H9 (cell line): ENCODE results near the gene ADAD2. TPM values are rescaled to one million over a fixed set of nuclear protein-coding genes. Genes with fewer than 3 reads are reported as not detected.

ENCODE experiments used
- DNase-seq: peaks from one replicate; pipeline ENCODE4 v3.0.0-alpha.2; 2017
- H2AFZ ChIP-seq: one replicate; pipeline ENCODE4 v1.6.1; 2013; ENCODE audit warnings: mild to moderate bottlenecking, low read length, control low read depth, moderate library complexity
- H2AK5ac ChIP-seq: 2 replicates; pipeline ENCODE4 v1.6.1; 2013; ENCODE audit warnings: low read length, control low read depth, mixed read lengths; ENCODE audit not compliant: insufficient read length
- H2BK120ac ChIP-seq: one replicate; pipeline ENCODE4 v1.6.1; 2013; ENCODE audit warnings: low read depth, mild to moderate bottlenecking, low read length, control low read depth, inconsistent platforms; ENCODE audit not compliant: poor library complexity, severe bottlenecking
- H2BK12ac ChIP-seq: 2 replicates; pipeline ENCODE4 v1.6.1; 2013; ENCODE audit warnings: low read length, control low read depth, mixed read lengths, low read depth; ENCODE audit not compliant: insufficient read length
- H2BK15ac ChIP-seq: 2 replicates; pipeline ENCODE4 v1.6.1; 2013; ENCODE audit warnings: low read depth, low read length, control low read depth
- H2BK20ac ChIP-seq: one replicate; pipeline ENCODE4 v1.6.1; 2013; ENCODE audit warnings: low read depth, mild to moderate bottlenecking, low read length, control low read depth, inconsistent platforms; ENCODE audit not compliant: poor library complexity, severe bottlenecking
- H2BK5ac ChIP-seq: 2 replicates; pipeline ENCODE4 v1.6.1; 2013; ENCODE audit warnings: low read length, control low read depth, mixed read lengths; ENCODE audit not compliant: insufficient read length
- H3K14ac ChIP-seq: 2 replicates; pipeline ENCODE4 v1.6.1; 2013; ENCODE audit warnings: low read length, control low read depth; ENCODE audit not compliant: insufficient read depth
- H3K18ac ChIP-seq: 2 replicates; pipeline ENCODE4 v1.6.1; 2013; ENCODE audit warnings: low read depth, mild to moderate bottlenecking, mixed read lengths, low read length, control low read depth; ENCODE audit not compliant: insufficient read length
- H3K23ac ChIP-seq: 2 replicates; pipeline ENCODE4 v1.6.1; 2013; ENCODE audit warnings: low read length, control low read depth, mixed read lengths, low read depth; ENCODE audit not compliant: insufficient read length
- H3K23me2 ChIP-seq: 2 replicates; pipeline ENCODE4 v1.6.1; 2013; ENCODE audit warnings: low read depth, mild to moderate bottlenecking, mixed read lengths, low read length, control low read depth; ENCODE audit not compliant: insufficient read length, poor library complexity, severe bottlenecking
- H3K27ac ChIP-seq: 2 replicates; pipeline ENCODE4 v1.5.1; 2013; ENCODE audit warnings: low read length, control low read depth, mixed read lengths, low read depth; ENCODE audit not compliant: insufficient read length
- H3K27me3 ChIP-seq: 2 replicates; pipeline ENCODE4 v1.6.1; 2013; ENCODE audit warnings: low read length, control low read depth, inconsistent platforms; ENCODE audit not compliant: insufficient read depth
- H3K4ac ChIP-seq: 2 replicates; pipeline ENCODE4 v1.6.1; 2013; ENCODE audit warnings: low read depth, mild to moderate bottlenecking, control low read depth, inconsistent platforms, low read length, moderate library complexity
- H3K4me1 ChIP-seq: 2 replicates; pipeline ENCODE4 v1.6.1; 2013; ENCODE audit warnings: low read length, control low read depth, inconsistent platforms; ENCODE audit not compliant: insufficient read depth
- H3K4me2 ChIP-seq: 2 replicates; pipeline ENCODE4 v1.6.1; 2013; ENCODE audit warnings: low read length, control low read depth, mixed read lengths; ENCODE audit not compliant: insufficient read length, insufficient read depth
- H3K56ac ChIP-seq: 2 replicates; pipeline ENCODE4 v1.6.1; 2013; ENCODE audit warnings: low read depth, mild to moderate bottlenecking, mixed read lengths, low read length, control low read depth; ENCODE audit not compliant: insufficient read length
- H3K79me1 ChIP-seq: 2 replicates; pipeline ENCODE4 v1.6.1; 2013; ENCODE audit warnings: low read depth, mild to moderate bottlenecking, moderate library complexity, low read length, control low read depth, inconsistent platforms; ENCODE audit not compliant: insufficient read depth, poor library complexity, severe bottlenecking
- H3K79me2 ChIP-seq: 2 replicates; pipeline ENCODE4 v1.6.1; 2013; ENCODE audit warnings: low read length, control low read depth, inconsistent platforms; ENCODE audit not compliant: insufficient read depth
- H3K9ac ChIP-seq: 2 replicates; pipeline ENCODE4 v1.6.1; 2013; ENCODE audit warnings: low read length, control low read depth, mixed read lengths; ENCODE audit not compliant: insufficient read length; ENCODE audit errors: extremely low read depth
- H3K9me3 ChIP-seq: one replicate; pipeline ENCODE4 v1.6.1; 2013; ENCODE audit warnings: low read depth, low read length, inconsistent platforms; ENCODE audit not compliant: control insufficient read depth
- H3T11ph ChIP-seq: one replicate; pipeline ENCODE4 v1.6.1; 2013; ENCODE audit warnings: mild to moderate bottlenecking, low read length, control low read depth, inconsistent platforms
- H4K20me1 ChIP-seq: one replicate; pipeline ENCODE4 v1.6.1; 2013; ENCODE audit not compliant: control insufficient read depth, insufficient read length, insufficient read depth
- H4K5ac ChIP-seq: 2 replicates; pipeline ENCODE4 v1.6.1; 2013; ENCODE audit warnings: low read depth, mild to moderate bottlenecking, mixed read lengths, low read length, control low read depth; ENCODE audit not compliant: insufficient read length
- H4K8ac ChIP-seq: replicated peaks from 2 replicates; pipeline ENCODE4 v1.6.1; 2013; ENCODE audit warnings: low read length, control low read depth, mixed read lengths, low read depth; ENCODE audit not compliant: insufficient read length
- H4K91ac ChIP-seq: 2 replicates; pipeline ENCODE4 v1.6.1; 2013; ENCODE audit warnings: low read depth, mild to moderate bottlenecking, moderate library complexity, mixed read lengths, low read length, control low read depth; ENCODE audit not compliant: insufficient read length
- H3K27ac Mint-ChIP-seq, 3 experiments: 2 replicates in 2 of 3; 3 replicates in 1 of 3; pipeline ENCODE4 v1.8.0; 2020 to 2021; ENCODE audit warnings: mixed read lengths in 3 of 3, mild to moderate bottlenecking in 1 of 3, moderate library complexity in 1 of 3
- H3K27me3 Mint-ChIP-seq: 2 replicates; pipeline ENCODE4 v1.8.0; 2021; ENCODE audit warnings: low read depth, mild to moderate bottlenecking, moderate library complexity, mixed read lengths
- H3K36me3 Mint-ChIP-seq, 3 experiments: 2 replicates in 2 of 3; 3 replicates in 1 of 3; pipeline ENCODE4 v1.8.0; 2020 to 2021; ENCODE audit warnings: low read depth in 3 of 3, mixed read lengths in 3 of 3; ENCODE audit not compliant: insufficient read depth in 1 of 3
- H3K4me1 Mint-ChIP-seq, 2 experiments: 2 replicates each; pipeline ENCODE4 v1.8.0; 2020; ENCODE audit warnings: mixed read lengths in 2 of 2
- H3K4me3 Mint-ChIP-seq, 2 experiments: 2 replicates in 1 of 2; 3 replicates in 1 of 2; pipeline ENCODE4 v1.8.0; 2020 to 2021; ENCODE audit warnings: mild to moderate bottlenecking in 2 of 2, mixed read lengths in 2 of 2, moderate library complexity in 1 of 2
- H3K9me3 Mint-ChIP-seq, 2 experiments: 2 replicates in 1 of 2; 3 replicates in 1 of 2; pipeline ENCODE4 v1.8.0; 2020; ENCODE audit warnings: mild to moderate bottlenecking in 2 of 2, mixed read lengths in 2 of 2, moderate library complexity in 1 of 2
- WGBS: extraction: QIAGEN DNeasy Blood & Tissue Kit; methylation state at CpG from one replicate; pipeline ENCODE4 v1.1.7; 2013; ENCODE audit warnings: missing lambda C conversion rate, low lambda C conversion rate, mixed read lengths; ENCODE audit not compliant: insufficient read length; ENCODE audit errors: extremely low coverage; 5-methylcytosine and 5-hydroxymethylcytosine counted together
- total RNA-seq: library from RNA; stranded (reverse); gene quantifications from 2 replicates; pipeline ENCODE4 v1.2.1, GENCODE V29; 2021
- TF ChIP-seq, protein P1 (sequence below): fragments of 200-600 bp; sonication (generic); conservative IDR thresholded peaks from 3 replicates; pipeline ENCODE4 v1.8.0; 2021; ENCODE audit warnings: antibody characterized with exemption, mild to moderate bottlenecking

Gene ADAD2
- total RNA-seq, 1 experiment from 2014 or later, result 1.0 TPM

DNA sequence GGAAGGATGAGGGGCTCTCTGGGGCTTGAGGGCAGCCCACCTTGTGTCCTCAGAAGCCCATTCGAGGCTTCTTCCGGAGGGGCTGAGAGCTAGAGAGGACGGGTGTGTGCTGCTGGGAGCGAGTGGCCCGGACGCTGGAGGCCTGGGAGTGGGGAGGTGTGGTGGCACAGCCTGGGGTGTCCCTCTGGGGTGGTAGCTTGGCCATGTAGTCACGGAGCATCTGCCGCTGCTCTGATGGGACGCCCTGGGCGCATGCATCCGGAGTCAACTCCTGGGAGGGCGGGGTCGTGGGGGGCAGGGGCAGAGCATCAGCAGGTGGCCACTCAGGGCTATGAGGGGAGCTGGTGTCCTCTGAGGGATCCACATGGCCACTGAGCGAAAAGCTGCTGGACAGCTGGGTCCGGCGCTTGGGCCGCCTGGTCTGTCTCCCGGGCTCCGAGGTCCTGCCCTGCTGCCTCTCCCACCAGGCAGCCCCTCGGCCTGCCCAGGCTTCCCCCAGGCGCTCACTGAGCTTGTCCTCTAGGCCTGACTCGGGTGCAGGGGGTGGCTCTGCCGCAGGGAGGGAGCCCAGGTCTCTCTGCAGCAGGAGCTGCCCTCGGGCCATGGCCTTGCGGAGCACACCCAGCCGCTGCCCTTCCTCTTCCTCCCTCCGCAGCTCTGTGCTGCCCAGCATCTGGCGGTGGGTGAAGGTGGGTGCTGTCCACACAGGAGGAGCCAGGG, 11.9 kb upstream of the ADAD2 start:
- Mint-ChIP-seq H3K27me3 (peaks cover 3% of the 10 kb centered on the region; the same call in 1 of the 2 replicates), H3K27ac (no peak overlapping the region; a peak in 2 of 7 replicates), H3K36me3 (peaks cover 10 to 52% (median 46%) of the 10 kb centered on the region in 3 experiments; a peak in 6 of 7 replicates), H3K9me3 (no peaks in the 10 kb centered on the region), H3K4me1 (peaks cover 4 to 5% of the 10 kb centered on the region in 2 experiments), H3K4me3 (no peak overlapping the region)
- H3K27ac ChIP-seq, result no peak overlapping the region
- WGBS, result no CpG with 5 or more reads among the region's 28 CpGs
- no peak overlapping the region for H2BK12ac ChIP-seq
- H4K5ac ChIP-seq, result no peak overlapping the region
- H3K27me3 ChIP-seq, result no peaks in the 10 kb centered on the region
- no peak overlapping the region for H3K9ac ChIP-seq
- no peak overlapping the region for H3K4me2 ChIP-seq
- no peak overlapping the region for H3K23ac ChIP-seq
- H3K14ac ChIP-seq, result no peak overlapping the region
- no peaks in the 10 kb centered on the region for H3K9me3 ChIP-seq
- H2AFZ ChIP-seq, result no peak overlapping the region
- no peak overlapping the region for H2BK15ac ChIP-seq
- no peak overlapping the region for H2AK5ac ChIP-seq
- H3K56ac ChIP-seq, result no peak overlapping the region
- no peak overlapping the region for H3K4ac ChIP-seq
- H3K79me2 ChIP-seq, result no peaks in the 10 kb centered on the region
- no peak for DNase-seq
- no peaks in the 10 kb centered on the region for H3K23me2 ChIP-seq
- no peak overlapping the region for H4K91ac ChIP-seq
- no peak overlapping the region for H3K18ac ChIP-seq
- no peak overlapping the region for H2BK120ac ChIP-seq
- TF ChIP-seq, protein P1, sequence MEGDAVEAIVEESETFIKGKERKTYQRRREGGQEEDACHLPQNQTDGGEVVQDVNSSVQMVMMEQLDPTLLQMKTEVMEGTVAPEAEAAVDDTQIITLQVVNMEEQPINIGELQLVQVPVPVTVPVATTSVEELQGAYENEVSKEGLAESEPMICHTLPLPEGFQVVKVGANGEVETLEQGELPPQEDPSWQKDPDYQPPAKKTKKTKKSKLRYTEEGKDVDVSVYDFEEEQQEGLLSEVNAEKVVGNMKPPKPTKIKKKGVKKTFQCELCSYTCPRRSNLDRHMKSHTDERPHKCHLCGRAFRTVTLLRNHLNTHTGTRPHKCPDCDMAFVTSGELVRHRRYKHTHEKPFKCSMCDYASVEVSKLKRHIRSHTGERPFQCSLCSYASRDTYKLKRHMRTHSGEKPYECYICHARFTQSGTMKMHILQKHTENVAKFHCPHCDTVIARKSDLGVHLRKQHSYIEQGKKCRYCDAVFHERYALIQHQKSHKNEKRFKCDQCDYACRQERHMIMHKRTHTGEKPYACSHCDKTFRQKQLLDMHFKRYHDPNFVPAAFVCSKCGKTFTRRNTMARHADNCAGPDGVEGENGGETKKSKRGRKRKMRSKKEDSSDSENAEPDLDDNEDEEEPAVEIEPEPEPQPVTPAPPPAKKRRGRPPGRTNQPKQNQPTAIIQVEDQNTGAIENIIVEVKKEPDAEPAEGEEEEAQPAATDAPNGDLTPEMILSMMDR, result no peak
- H3K4me1 ChIP-seq, result no peaks in the 10 kb centered on the region
- H4K8ac ChIP-seq, result no peak overlapping the region
- peaks cover under 1% of the 10 kb centered on the region for H3K79me1 ChIP-seq
- H3T11ph ChIP-seq, result no peak overlapping the region
- no peaks in the 10 kb centered on the region for H4K20me1 ChIP-seq
- no peak overlapping the region for H2BK20ac ChIP-seq
- no peak overlapping the region for H2BK5ac ChIP-seq
